GM12865 (cell line): Measurements from ENCODE around the gene HSD17B2.

Source experiments
- DNase-seq: peaks from one replicate; pipeline ENCODE4 v3.0.0; 2010; ENCODE audit warnings: low read depth
- H3K4me3 ChIP-seq: 2 replicates; pipeline ENCODE4 v1.5.1; 2011; ENCODE audit warnings: mild to moderate bottlenecking, low read depth, low read length, control low read depth
- TF ChIP-seq, protein P1 (sequence below): IDR thresholded peaks from 2 replicates; pipeline ENCODE4 v1.5.1; 2011; ENCODE audit warnings: low read length, control low read depth, low read depth, inconsistent platforms; ENCODE audit not compliant: insufficient read depth; ENCODE audit errors: missing control alignments

HSD17B2 gene

GRCh38 chr16:82041542-82041941, 6.5 kb downstream of the HSD17B2 start:
- TF ChIP-seq, protein P1, sequence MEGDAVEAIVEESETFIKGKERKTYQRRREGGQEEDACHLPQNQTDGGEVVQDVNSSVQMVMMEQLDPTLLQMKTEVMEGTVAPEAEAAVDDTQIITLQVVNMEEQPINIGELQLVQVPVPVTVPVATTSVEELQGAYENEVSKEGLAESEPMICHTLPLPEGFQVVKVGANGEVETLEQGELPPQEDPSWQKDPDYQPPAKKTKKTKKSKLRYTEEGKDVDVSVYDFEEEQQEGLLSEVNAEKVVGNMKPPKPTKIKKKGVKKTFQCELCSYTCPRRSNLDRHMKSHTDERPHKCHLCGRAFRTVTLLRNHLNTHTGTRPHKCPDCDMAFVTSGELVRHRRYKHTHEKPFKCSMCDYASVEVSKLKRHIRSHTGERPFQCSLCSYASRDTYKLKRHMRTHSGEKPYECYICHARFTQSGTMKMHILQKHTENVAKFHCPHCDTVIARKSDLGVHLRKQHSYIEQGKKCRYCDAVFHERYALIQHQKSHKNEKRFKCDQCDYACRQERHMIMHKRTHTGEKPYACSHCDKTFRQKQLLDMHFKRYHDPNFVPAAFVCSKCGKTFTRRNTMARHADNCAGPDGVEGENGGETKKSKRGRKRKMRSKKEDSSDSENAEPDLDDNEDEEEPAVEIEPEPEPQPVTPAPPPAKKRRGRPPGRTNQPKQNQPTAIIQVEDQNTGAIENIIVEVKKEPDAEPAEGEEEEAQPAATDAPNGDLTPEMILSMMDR: no peak
- H3K4me3 ChIP-seq: no peak overlapping the region
- DNase-seq: no peak

GRCh38 chr16:82042144-82042543, 7.1 kb downstream of the HSD17B2 start:
- TF ChIP-seq, protein P1: no peak
- H3K4me3 ChIP-seq: no peak overlapping the region
- no peak for DNase-seq

- DNase-seq: no peak
- H3K4me3 ChIP-seq: no peak overlapping the region
- TF ChIP-seq, protein P1: no peak
Observed at GRCh38 chr16:82042846-82043245, 7.8 kb downstream of the HSD17B2 start.

DNA sequence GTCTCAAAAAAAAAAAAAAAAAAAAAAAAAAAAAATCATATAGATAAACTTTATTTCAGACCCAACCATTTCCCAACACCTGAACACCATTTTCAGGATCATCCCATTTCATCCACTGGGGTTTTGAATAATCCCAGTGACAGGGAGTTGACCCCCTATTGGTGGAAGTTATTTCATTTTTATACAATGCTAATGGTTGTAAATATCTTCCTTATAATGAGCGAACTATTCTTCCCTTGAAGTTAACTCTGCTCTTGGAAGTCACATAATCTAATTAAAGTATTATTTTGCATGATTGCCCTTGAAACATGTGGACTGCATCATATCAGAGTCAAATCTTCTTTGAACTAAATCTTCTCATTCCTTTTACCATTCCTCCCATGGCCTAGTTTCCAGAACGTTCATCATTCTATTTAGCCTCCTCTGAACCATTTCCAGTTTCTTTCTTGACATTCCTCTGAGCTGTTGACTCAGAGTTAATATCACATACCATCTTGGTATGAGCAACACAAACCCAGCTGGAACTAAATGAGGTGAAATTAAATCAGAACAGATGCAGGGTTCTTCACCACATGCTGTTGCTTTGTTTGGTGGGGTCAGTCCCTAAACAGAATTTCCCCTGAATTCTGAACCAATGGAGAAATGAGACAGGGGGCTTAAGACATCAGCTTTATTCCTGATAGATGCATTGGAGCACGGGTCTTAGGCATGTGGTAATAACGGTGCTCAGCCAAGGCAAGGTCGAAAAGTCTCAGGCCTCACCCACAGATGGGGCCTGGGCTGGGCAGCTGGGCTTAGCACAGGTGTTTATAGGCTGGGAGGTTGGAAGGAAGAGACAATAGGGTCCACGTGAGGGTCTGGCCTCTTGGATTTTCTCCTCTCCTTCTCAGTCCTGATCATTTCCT, 8.9 kb downstream of the HSD17B2 start:
- no peak overlapping the region for H3K4me3 ChIP-seq
- DNase-seq: no peak
- TF ChIP-seq, protein P1: no peak

DNA sequence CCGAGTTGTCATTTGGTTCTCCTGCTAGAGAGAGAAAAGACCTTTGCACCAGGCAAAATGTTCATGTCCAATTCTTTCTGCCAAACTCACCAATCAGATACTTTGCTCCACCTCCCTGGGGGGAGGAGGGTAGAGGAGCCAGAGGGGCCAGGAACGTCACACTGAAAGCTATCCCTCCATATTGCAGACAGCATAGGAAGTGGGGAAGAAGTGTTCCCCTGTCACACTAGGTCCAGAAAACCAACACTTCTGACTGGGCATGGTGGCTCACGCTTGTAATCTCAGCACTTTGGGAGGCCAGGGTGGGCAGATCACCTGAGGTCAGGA, 9.5 kb downstream of the HSD17B2 start:
- TF ChIP-seq, protein P1: no peak
- no peak overlapping the region for H3K4me3 ChIP-seq
- no peak for DNase-seq

GRCh38 chr16:82045465-82045864, 10.4 kb downstream of the HSD17B2 start:
- TF ChIP-seq, protein P1: no peak
- H3K4me3 ChIP-seq: no peak overlapping the region
- DNase-seq: no peak

- no peak overlapping the region for H3K4me3 ChIP-seq
- DNase-seq: no peak
- TF ChIP-seq, protein P1: no peak
Observed at GRCh38 chr16:82046541-82046940, 11.5 kb downstream of the HSD17B2 start.
